HG03108 (cell line): ENCODE data around the gene AMN.
"Not testable (repeated sequence)": the region's sequence is repeated elsewhere in the genome, so short reads cannot be mapped to it uniquely, and the experiment has no call there.

ENCODE experiments used
- ATAC-seq: cut with Tn5 transposase; IDR thresholded peaks from one replicate; pipeline ENCODE4 v1.9.1; 2021; ENCODE audit warnings: moderate library complexity; ENCODE audit not compliant: unreplicated experiment

AMN gene

DNA sequence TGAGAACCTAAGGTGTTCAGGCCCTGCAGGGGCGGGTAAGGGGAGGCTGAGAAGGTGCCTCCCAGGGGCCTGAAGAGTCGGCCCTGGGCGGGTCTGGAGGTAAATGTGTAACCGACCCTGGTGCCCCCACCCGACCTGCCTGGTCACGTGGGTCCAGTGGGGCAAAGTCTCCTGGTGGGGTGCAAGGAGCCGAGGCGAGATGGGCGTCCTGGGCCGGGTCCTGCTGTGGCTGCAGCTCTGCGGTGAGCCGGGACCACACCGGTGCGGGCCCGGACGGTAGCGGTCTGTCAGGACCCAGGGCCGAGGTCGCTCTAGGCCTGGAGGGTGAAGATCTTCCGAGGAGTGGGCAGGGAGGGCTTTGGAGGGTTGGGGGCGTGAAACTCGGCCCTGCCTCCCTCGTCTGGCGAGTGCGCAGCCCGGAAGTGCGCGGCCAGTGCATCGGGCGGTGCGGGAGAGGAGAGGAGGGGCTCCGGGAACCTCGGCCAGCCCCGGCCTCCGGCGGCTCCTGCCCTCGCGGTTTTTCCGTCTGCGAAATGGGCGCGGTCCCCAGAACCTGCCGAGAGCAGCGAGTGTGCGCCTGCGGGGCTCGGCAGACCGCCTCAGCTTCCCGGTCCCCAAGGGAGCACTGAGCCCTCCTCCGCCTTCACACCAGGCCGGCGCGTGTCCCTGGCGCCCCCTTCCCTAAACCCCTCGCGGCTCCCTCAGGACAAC, at the start of gene AMN:
Gene AMN (plus strand): TSS at position 174 of the 711 bp plus-strand sequence. CDS start 26 bp downstream, at position 200.
- no peak for ATAC-seq

DNA sequence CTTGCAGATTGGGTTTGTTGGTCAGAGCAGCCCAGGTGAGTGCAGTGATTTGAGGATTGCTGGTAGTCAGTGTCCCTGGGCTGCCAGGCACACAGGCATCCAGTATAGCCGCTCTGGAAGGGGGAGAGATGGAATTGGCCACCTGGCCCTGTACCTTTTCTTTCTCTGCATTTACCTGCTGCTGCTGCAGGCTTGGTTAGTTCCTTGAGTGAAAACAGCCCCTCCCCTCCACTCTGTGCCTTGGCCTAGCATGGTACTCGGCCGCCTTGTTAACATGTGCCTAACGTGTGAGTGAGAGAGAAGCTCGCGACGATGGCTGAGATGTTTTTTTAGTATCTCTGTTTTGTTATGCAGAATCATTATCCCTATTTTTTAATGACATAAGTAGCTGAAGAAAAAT, 49.3 kb upstream of the AMN start:
- no peak for ATAC-seq

DNA sequence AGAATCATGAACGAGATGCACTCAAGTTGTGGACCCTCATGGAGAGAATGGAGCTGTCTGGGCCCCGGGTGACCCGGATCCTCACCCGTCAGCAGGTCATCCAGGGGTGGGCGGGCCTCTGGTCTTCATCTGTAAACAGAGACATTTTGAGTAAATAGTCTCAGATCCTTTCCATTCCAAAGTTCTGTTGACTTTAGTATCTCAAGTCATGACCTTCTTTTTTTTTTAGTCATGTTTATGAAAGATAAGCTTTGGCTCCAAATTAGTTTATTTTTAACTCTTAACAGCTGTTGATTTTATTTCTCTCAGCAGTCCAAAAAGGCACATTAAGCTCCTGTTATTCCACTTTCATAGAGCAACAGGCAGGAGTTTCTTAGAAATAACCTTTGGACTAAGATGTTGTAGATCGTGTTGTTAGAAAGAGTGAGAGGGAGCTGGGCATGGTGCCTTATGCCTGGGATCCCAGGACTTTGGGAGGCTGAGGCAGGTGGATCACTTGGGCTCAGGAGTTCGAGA, 48.9 kb upstream of the AMN start:
- ATAC-seq: no peak

DNA sequence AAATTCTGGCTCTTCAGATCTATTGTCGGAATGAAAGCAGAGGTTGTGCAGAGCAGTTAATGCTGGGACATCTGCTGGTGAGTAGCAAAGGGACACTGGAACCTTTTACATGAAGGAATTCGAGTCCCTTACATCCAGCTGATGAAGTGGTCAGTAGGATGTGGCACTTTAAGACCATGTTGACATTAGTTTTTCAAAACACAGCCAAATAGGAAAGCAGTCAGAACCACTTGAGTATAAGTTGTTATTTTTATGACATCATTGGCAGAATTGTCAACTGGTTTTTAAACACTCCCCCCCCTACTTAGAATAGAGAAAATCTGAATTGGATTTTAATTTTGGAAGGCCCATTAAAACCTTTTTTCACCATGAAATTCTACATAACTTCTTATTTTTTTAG, 46.8 kb upstream of the AMN start:
- ATAC-seq: no peak

DNA sequence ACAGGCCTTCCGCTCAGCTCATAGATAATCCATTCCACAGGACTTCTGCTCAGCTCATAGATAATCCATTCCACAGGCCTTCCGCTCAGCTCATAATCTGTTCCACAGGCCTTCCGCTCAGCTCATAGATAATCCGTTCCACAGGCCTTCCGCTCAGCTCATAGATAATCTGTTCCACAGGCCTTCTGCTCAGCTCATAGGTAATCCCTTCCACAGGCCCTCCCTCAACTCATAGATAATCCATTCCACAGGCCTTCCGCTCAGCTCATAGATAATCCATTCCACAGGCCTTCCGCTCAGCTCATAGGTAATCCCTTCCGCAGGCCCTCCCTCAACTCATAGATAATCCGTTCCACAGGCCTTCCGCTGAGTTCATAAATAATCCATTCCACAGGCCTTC, 45.0 kb upstream of the AMN start:
- not testable (repeated sequence) for ATAC-seq

DNA sequence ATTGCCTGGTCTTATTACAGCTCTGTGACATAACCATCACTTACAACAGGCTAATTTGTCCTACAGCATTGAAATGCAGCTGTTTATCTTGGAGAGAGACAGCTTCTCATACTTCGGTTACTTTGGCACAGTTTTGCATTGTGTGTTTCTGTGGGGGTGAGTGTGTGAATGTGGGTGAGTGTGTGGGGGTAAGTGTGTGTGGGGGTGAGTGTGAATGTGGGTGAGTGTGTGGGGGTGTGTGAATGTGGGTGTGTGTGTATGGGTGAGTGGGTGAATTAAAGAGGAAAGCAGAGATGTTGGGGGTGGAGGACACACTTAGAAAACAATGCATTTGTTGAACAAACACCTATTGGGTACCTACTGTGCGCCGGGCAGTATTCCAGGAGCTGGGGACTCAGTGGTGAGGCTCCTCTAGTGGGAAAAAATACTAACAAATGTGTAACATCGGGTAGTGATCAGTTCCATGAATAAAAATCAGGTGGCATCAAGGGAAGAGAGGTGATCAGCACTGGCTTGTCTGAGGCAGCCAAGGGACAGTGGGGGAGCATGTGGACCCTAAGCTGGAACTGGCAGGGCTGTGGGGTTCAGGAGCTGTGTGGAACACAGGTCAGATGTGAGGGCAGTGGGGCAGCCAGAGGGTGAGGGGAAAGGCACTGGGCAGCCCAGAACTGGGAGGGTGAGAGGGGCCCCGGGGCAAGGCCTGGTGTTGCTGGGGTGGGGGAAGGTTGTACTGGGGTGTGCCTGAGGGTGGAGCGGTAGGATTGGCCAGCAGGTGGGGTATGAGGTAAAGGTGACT, 44.1 kb upstream of the AMN start:
- ATAC-seq: no peak

DNA sequence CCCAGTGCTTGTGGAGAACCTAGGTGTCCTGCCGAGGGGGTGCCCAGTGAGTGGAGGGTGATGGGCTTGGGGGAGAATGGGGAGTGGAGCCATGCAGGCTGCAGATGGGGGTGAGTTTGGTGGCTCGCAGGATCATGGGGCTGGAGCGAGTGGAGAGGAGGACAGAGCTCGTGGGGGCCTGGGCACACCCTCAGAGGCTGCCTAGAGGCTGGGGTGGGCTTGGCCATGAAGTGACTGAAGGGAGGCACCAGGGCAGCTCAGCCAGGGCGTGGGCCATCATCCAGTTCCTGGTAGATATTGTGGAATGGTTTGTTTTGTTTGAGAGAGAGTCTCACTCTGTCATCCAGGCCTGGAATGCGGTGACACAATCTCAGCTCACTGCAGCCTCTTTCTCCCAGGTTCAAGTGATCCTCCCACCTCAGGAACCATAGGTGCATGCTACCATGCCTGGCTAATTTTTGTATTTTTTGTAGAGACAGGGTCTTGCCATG, 43.4 kb upstream of the AMN start:
- no peak for ATAC-seq

DNA sequence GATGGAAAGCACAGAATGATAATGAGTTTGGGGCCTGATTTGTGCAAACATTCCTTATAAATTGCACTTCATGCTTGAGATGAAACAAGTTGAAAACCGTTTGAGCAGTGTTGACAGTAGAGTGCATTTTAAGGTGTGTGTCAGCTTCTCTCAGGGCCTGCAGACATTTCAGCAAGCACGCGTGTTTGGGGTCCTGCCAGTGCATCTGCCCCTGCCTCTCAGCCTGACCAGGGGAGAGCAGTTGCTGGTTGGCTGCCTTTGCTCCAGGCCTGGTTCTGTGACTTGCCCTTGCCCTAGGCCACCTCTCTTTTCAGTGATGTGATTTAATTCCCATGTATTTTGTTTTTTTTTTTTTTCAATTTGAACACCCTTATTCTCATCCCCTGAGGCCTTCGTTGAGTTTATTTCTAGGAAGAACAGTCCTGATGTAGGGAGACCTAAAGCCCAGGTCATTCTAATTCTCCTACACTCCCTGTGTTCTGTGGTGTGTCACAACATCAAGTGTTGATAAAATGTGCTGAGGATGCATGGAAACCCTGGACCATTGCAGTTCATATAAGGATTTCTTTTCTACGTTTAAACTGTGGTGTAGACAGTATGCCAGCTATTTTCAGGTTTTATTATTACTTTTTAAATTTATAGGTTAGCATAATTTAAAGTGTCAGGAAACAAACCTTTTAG, 40.1 kb upstream of the AMN start:
- no peak for ATAC-seq

DNA sequence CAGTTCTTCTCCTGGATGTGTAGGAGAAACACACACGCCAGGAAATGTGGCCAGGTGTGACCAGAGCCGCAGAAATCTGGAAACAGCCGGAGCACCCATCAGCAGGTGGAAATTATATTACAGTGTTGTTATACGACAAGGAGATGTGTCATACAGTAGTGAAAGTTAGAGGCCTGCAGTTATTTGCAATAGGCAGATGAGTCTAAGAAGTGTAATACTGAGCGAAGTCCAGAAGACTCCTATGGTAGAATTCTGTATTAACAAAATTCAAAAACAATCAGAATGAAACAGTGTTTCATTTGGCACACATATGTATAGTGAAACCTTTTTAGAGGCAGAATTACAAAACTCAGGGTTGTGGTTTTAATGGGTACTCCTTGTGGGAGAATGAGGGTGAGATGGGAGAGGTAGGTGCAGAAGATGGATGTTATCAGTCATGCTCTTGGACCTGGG, 39.3 kb upstream of the AMN start:
- ATAC-seq: no peak

DNA sequence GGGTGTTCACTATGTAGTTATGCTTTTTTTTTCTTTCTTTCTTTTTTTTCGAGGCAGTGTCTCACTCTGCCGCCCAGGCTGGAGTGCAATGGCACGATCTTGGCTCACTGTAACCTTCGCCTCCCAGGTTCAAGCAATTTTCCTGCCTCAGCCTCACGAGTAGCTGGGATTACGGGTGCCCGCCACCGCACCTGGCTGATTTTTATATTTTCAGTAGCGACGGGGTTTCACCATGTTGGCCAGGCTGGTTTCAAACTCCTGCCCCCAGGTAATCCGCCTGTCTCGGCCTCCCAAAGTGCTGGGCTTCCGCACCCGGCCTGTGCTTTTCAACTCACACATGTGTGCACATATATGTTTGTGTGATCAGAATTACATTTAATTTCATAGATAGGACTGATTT, 38.9 kb upstream of the AMN start:
- no peak for ATAC-seq

DNA sequence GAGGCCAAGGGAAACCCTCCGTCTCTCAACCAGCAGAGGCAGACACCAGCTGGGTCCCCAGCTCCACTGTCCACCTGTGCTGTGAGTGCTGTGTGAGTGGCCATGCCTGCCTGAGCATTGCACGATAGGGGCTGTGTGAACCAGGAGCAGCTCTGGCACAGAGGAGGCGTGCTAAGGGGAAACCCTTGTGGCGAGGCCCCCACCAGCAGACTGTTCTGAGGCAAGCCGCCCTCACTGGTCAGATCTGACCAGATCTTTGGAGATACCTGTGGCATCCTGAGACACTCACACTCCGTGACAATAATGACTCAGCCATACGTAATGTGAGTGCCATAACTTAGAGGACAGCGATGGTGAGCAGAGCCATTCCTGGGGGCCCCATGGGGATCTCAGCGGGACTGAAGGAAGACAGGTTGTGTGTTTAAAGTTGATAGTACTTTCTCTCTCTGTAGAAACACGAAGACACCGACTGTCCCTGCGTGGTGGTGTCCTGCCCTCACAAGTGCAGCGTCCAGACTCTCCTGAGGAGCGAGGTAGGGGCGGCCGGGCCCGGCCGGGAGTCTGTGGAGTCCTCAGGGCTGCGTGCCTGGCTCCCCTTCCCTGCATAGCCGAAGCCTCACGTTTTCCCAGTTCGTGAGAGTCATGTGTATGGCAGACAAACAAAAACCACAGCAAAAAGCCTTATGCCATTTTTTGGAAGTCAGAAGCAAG, 36.6 kb upstream of the AMN start:
- no peak for ATAC-seq

DNA sequence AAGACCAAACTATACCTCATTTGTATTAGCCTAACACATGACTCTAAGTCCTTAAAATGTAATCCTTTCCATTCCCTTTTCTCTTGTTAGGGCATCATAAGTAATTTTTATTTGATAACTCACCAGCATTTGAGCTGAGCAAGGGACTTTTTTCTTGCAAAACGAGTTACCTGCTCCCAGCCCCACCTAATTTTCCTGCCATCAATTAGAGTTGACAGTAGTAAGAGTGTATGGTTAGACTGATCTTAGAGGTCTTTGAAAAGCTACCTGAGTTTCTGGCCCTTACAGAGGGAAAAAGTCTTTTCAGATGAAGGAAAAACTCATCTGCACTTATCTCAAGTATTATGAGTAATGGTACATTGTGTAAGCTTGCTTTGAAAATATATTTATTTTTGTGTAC, 33.7 kb upstream of the AMN start:
- no peak for ATAC-seq

DNA sequence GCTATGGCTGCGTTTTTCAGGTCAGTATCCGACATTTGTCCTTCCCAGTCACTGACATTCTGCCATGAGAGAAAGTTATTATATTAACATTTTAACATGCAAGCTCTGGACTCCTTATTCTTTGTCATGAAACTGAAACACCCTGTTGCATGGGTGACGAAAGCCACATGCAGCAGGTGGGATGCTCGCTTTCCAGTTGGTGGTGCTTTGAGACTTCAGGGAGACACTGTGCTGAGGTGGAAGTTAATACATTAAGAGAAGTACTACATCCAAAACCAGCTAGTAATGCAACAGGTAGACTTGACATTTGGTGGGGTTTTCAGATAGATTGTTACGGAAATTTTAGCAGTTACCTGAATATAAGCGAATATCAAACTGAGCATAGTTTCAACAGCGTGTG, 32.8 kb upstream of the AMN start:
- no peak for ATAC-seq

DNA sequence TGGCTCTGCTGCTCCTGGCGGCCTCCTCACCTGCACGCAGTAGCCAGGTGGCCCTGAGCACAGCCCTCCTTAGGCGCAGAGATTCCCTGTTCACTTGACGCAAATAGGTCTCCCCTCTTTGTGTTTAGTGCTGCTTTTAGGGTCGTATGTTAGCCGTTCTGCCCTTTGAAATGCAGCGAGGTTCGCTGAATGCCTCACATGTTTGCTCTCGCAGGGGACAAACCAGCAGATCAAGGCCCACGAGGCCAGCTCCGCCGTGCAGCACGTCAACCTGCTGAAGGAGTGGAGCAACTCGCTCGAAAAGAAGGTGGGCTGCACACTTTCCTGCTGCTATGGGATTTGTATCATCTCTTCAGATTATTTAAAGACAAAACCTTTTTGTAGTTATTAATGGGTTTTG, 31.4 kb upstream of the AMN start:
- no peak for ATAC-seq

DNA sequence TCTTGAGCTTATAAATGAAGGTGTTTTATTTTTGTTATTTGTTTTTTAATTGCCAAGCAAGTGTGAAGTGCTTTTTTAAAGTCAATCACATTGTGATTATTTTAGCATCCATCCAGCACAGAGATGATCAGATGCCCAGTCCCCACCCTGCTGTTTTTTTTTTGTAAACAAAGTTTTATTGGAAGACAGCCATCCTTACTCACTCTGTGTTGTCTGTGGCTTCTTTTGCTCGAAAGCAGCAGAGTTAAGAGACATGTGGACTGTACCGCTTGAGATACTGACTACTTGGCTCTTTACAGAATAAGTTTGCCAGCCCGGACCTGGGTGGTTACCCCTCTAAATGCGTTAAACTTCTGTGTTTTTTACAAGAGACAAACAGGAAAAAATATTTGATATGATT, 30.9 kb upstream of the AMN start:
- ATAC-seq: no peak

DNA sequence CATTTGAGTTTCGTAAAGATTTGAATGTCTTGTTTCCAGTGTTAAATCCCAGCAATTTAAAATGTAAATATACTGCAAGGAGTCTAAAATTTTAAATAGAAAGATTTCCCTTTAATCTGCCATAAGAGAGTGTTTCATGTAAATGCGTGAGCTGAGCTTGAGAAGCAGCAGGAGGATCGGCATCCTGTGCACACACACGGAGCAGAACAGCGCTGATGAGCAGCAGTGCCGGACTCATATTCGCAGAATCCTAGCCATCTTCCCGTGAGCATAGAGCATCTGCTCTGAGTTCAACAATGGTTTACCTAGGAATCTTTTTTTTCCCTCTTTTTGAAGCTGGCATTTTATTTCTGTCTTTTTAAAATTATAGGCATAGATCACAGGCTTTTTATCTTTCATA, 29.8 kb upstream of the AMN start:
- ATAC-seq: no peak

DNA sequence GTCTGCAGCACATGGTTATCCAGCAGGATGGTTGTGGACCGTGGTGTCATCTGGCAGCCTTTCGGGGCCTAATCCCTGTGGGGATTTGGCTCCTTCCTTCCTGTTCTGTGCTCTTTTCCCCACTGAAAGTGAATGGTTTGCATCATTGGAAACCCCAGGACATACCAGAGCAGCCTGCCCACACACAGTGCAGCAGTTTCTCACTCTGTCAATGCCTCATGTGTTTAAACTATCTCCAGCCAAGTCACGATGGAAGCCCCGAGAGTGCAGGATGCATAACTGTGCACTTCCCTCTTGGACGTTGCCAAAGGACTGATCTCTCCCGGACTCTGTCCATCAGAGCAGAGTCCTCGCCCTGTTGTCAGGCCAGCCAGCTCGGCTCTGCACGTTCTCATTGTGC, 29.0 kb upstream of the AMN start:
- no peak for ATAC-seq

DNA sequence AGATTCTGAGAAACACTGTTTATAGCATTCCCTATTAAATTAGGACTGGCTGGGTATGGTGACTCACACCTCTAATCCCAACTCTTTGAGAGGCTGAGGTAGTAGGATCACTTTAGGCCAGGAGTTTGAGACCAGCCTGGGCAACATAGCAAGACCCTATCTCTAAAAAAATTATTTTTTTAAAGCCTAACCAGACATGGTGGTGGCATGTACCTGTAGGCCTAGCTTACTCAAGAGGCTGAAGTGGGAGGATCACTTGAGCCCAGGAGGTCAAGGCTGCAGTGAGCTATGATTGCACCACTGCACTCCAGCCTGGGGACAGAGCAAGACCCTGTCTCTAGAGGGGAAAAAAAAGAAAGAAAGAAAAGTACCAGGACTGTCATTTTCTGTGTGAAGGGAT, 25.7 kb upstream of the AMN start:
- not testable (repeated sequence) for ATAC-seq

DNA sequence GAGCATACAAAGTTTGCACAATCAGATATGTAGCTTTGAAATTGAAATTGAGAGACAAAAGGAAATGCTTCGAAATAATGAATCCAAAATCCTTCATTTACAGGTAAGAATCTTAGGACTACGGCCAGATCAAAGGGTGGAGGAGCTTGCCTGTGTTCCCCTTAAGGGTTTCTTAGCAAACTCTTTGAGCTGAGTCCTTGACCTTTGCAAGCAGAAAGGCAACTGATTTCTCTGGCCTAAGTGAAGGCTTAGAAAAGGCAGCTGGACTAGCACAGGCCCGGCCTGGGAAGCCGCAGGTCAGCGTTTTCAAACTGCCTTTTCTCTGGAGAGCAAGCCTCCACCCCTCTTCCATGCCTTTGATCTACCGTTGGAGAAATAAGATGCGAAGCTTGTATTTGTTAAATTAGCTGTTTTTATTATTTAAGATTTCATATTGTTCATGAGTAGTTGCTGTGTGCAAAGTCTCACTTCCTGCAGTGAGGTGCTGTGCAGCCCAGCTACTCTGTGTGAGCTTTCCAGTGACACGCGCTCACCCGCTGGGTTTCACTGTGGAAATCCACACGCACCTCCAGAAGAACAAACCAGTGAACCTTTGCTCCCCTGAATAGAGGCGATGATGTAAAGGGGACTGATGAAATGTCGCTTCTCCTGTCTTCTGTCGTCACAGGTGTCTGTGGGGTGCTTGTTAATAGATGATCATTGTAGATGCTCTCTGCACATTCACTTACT, 25.0 kb upstream of the AMN start:
- no peak for ATAC-seq

DNA sequence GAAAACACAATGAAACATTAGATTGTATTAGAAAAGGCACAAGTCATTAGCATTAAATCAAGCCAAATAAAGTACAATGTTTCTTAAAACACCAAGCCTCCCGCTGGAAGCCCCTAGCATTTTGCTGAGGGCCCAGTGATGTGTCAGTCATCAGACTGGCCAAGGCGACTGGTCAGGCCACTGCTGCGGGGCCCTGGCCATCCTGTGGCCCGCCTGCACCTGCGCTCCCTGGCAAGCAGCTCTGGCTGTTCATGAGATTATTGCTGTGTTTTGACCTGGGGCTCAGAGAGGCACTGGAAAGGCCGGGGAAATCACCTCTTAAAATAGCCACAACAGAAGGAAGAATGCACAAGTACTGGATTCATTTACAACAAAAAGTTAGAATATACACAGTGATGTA, 24.2 kb upstream of the AMN start:
- ATAC-seq: no peak
